ENCODE data around the gene KCNQ5. TPM values are rescaled to one million over a fixed set of nuclear protein-coding genes. Genes with fewer than 3 reads are reported as not detected.

Gene KCNQ5
- total and polyA plus RNA-seq, 2 of the 8 experiments (the other 6 are each of a cell fraction or from before 2014, with no cell fraction given): 0.83 to 1.2 TPM

DNA sequence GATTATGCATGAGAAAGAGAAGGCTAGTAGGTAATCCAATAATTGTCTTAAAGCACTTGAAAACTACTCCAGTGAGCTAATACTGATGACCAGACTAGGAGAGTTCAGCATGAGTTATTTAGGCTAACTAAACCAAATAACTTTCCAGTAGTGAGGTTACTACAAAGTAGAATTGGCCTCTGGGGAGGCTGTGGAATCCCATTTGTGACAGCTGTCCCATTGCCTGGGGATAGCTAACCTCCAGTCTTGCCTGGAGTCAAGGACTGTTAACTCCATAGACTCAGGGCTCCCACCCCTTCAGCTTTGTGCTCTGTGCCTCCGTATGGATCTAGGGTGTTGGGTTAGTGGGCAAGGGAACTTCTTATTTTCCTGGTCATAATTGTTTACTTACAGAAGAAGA is 51.0 kb downstream of the KCNQ5 start (continued):
- TF ChIP-seq CHD7 (IDR thresholded peaks at IDR 0.05; ENCODE audit: insufficient replicate concordance, low read length) (no peak), USF2 (IDR thresholded peaks at IDR 0.05; ENCODE audit: low read length) (no peak), SRF (IDR thresholded peaks at IDR 0.05; ENCODE audit: low read depth, low read length) (no peak), EGR1 (IDR thresholded peaks at IDR 0.05; ENCODE audit: borderline replicate concordance, low read depth, low read length) (no peak), BCL11A (IDR thresholded peaks at IDR 0.05; ENCODE audit: low read depth in 2 of 2, low read length in 2 of 2) (no peak)

Data from H1 (cell line).